ENCODE results near the gene EHBP1. TPM values are rescaled to one million over a fixed set of nuclear protein-coding genes. Genes with fewer than 3 reads are reported as not detected.

EHBP1 gene
- total RNA-seq, 2 donors from 2014 or later, result 28.4 to 67.7 TPM

GRCh38 chr2:62908145-62908544 lies 202.6 kb downstream of the EHBP1 start:
- H3K4me3 ChIP-seq, result no peak overlapping the region
- no peaks in the 10 kb centered on the region for H3K36me3 ChIP-seq
- no peaks in the 10 kb centered on the region for H3K9me3 ChIP-seq
- no peaks in the 10 kb centered on the region for H3K27me3 ChIP-seq (replicated peaks; ENCODE audit: insufficient read depth)
- TF ChIP-seq, protein P1, sequence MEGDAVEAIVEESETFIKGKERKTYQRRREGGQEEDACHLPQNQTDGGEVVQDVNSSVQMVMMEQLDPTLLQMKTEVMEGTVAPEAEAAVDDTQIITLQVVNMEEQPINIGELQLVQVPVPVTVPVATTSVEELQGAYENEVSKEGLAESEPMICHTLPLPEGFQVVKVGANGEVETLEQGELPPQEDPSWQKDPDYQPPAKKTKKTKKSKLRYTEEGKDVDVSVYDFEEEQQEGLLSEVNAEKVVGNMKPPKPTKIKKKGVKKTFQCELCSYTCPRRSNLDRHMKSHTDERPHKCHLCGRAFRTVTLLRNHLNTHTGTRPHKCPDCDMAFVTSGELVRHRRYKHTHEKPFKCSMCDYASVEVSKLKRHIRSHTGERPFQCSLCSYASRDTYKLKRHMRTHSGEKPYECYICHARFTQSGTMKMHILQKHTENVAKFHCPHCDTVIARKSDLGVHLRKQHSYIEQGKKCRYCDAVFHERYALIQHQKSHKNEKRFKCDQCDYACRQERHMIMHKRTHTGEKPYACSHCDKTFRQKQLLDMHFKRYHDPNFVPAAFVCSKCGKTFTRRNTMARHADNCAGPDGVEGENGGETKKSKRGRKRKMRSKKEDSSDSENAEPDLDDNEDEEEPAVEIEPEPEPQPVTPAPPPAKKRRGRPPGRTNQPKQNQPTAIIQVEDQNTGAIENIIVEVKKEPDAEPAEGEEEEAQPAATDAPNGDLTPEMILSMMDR (IDR thresholded peaks at IDR 0.05), result no peak
- no peaks in the 10 kb centered on the region for H3K4me1 ChIP-seq (ENCODE audit: control insufficient read depth in 1 of 2, low read depth in 2 of 2)
- DNase-seq (ENCODE audit: low spot score) (no peak), ATAC-seq (ENCODE audit: insufficient number of reproducible peaks, low FRiP score, low read depth) (no peak)
- H3K27ac ChIP-seq, result no peak overlapping the region

DNA sequence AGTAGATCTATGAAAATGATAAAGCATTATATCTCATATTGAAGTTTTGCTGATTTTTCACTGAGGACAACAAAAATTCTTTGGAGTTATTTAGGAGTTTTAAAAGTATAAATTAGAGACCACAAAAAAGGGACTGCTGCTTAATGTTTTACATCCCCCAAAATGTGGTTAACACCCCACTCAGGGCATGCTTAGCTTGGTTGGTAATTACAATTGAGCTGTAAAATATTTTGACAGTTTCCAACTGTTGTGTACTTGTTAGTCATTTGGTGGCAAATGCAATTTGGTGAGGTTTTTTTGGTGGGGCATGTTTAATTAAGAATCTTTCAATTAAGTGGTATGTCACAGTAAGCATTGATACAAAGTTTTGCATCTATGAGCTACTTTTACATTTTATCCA lies 207.8 kb downstream of the EHBP1 start:
- Histone ChIP-seq H3K9me3 (no peaks in the 10 kb centered on the region), H3K27ac (no peak overlapping the region), H3K27me3 (replicated peaks; ENCODE audit: insufficient read depth) (no peaks in the 10 kb centered on the region), H3K36me3 (no peaks in the 10 kb centered on the region), H3K4me3 (no peak overlapping the region), H3K4me1 (ENCODE audit: control insufficient read depth in 1 of 2, low read depth in 2 of 2) (no peaks in the 10 kb centered on the region)
- DNase-seq (ENCODE audit: low spot score), result no peak
- no peak for ATAC-seq (ENCODE audit: insufficient number of reproducible peaks, low FRiP score, low read depth)
- TF ChIP-seq, protein P1 (IDR thresholded peaks at IDR 0.05), result no peak

DNA sequence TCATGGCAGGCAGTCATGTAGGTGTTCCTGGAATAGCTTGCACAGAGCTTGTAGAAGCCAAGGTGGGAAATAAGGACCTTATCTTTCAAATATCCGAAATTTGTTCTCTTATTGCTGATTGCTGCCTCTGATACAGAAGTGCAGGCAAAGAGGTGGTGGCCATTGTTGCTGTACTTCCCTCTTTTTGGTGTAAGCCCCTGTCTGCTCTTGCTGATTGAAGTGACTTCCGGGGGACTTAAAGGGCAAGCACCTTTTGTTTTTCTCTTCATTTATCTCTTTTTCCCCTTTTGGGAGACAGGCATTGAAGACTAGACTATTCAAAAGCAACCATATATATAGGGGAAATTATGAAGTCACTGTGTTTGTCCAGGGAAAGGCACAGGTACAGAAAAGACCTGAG lies 213.5 kb downstream of the EHBP1 start:
- ATAC-seq (ENCODE audit: insufficient number of reproducible peaks, low FRiP score, low read depth), result no peak
- H3K4me3 ChIP-seq, result no peak overlapping the region
- peaks cover 3% of the 10 kb centered on the region for H3K9me3 ChIP-seq
- no peak overlapping the region for H3K27ac ChIP-seq
- DNase-seq (ENCODE audit: low spot score), result no peak
- H3K4me1 ChIP-seq (ENCODE audit: control insufficient read depth in 1 of 2, low read depth in 2 of 2), result no peaks in the 10 kb centered on the region
- no peaks in the 10 kb centered on the region for H3K36me3 ChIP-seq
- no peaks in the 10 kb centered on the region for H3K27me3 ChIP-seq (replicated peaks; ENCODE audit: insufficient read depth)
- TF ChIP-seq, protein P1 (IDR thresholded peaks at IDR 0.05), result no peak

DNA sequence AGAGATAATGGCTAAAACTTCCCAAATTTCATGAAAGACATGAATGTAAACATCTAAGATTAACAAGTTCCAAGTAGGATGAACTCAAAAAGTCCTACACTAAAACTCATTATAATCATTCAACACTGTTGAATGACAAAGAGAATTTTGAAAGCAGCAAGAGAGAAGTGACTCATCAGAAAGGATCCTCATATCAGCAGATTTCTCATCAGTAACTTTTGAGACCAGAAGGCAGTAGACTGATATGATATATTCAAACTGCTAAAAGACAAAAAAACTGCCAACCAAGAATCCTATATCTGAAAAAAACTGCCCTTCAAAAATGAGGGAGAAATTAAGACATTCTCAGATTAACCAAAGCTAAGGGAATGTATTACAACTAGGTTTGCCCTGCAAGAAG lies 214.6 kb downstream of the EHBP1 start:
- DNase-seq (ENCODE audit: low spot score), result no peak
- Histone ChIP-seq H3K4me1 (ENCODE audit: control insufficient read depth in 1 of 2, low read depth in 2 of 2) (no peaks in the 10 kb centered on the region), H3K4me3 (no peak overlapping the region), H3K36me3 (no peaks in the 10 kb centered on the region), H3K27me3 (replicated peaks; ENCODE audit: insufficient read depth) (no peaks in the 10 kb centered on the region), H3K27ac (no peak overlapping the region), H3K9me3 (peaks cover 3% of the 10 kb centered on the region)
- TF ChIP-seq, protein P1 (IDR thresholded peaks at IDR 0.05), result no peak
- no peak for ATAC-seq (ENCODE audit: insufficient number of reproducible peaks, low FRiP score, low read depth)

DNA sequence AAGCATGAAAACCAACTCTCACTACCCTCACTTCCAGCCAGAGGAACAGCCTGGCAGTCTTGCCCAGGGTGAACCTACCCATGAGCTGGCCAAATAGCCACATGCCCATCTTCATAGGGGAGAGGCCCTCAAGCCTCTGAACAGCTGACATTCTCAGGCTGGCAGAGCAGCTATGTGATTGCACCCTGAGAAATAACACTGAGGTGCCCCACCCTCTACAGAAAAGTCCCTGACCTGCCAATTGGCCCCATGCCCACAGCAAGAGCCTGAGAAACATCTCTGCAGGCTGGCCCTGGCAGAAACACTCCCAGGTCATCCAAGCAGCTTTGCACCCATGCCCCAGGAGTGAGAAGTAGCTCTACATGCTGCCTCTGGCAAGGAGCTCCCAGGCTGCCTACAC lies 217.7 kb downstream of the EHBP1 start:
- DNase-seq (ENCODE audit: low spot score), result no peak
- H3K36me3 ChIP-seq, result no peaks in the 10 kb centered on the region
- no peaks in the 10 kb centered on the region for H3K27me3 ChIP-seq (replicated peaks; ENCODE audit: insufficient read depth)
- TF ChIP-seq, protein P1 (IDR thresholded peaks at IDR 0.05), result no peak
- H3K4me3 ChIP-seq, result no peak overlapping the region
- no peak overlapping the region for H3K27ac ChIP-seq
- H3K4me1 ChIP-seq (ENCODE audit: control insufficient read depth in 1 of 2, low read depth in 2 of 2), result no peaks in the 10 kb centered on the region
- H3K9me3 ChIP-seq, result peaks cover 3% of the 10 kb centered on the region
- ATAC-seq (ENCODE audit: insufficient number of reproducible peaks, low FRiP score, low read depth), result no peak

Data from thoracic aorta (tissue), 2 donors.